ENCODE results near the gene CFAP52. TPM values are rescaled to one million over a fixed set of nuclear protein-coding genes. Genes with fewer than 3 reads are reported as not detected.
A peak's percentile ranks its signal among the peaks of the same experiment; 100 is the strongest.

Gene CFAP52
- total RNA-seq, 1 experiment from 2014 or later = not detected

GRCh38 chr17:9676084-9676483 is 99.6 kb downstream of the CFAP52 start:
- intact Hi-C loops (cut with micrococcal nuclease) = loop anchor here (1.0 kb wide), 2 partner anchors 32 to 99 kb away; no protein-coding TSS in a partner anchor
- ATAC-seq (peak; percentile 46), DNase-seq (ENCODE audit: low read depth, low spot score) (no peak)
- Histone ChIP-seq H3K9ac (ENCODE audit: low read length) (no peak overlapping the region), H4K20me1 (ENCODE audit: insufficient read depth) (no peaks in the 10 kb centered on the region), H3K36me3 (ENCODE audit: control insufficient read depth in 1 of 2, insufficient read depth in 2 of 2, low read length in 2 of 2) (peaks cover 0 to 8% of the 10 kb centered on the region in 2 experiments; a peak in 1 of 4 replicates), H2AFZ (ENCODE audit: low read depth, low read length, poor library complexity, severe bottlenecking) (no peak overlapping the region), H3K4me2 (ENCODE audit: low read length) (peak overlapping the region; percentile 55), H3K4me3 (replicated peaks in 1 of 2; ENCODE audit: low read depth in 1 of 2, low read length in 2 of 2) (no peak overlapping the region), H3K9me2 (ENCODE audit: insufficient read depth) (no peaks in the 10 kb centered on the region), H3K79me2 (ENCODE audit: insufficient read depth, low read length) (no peaks in the 10 kb centered on the region), H3K4me1 (ENCODE audit: control insufficient read depth in 1 of 2, insufficient read depth in 2 of 2, low read length in 2 of 2) (peaks cover 13 to 23% of the 10 kb centered on the region in 2 experiments), H3K27ac (ENCODE audit: low read depth, low read length) (0 out of 2 replicates have a peak overlapping the region, but pooled peaks have one; percentile 47), H3K9me3 (ENCODE audit: control insufficient read depth in 1 of 2, insufficient read depth in 1 of 2, low read depth in 1 of 2, low read length in 2 of 2) (peaks cover 3 to 15% of the 10 kb centered on the region in 2 experiments; a peak in 2 of 4 replicates), H3K27me3 (ENCODE audit: insufficient read depth, low read length) (no peaks in the 10 kb centered on the region)
- BruUV-seq (replicated peaks) = no TSS peak
- TF ChIP-seq RAD21 (IDR thresholded peaks at IDR 0.05; ENCODE audit: low read depth) (peak; percentile 22; the same call in 1 of the 2 replicates), TCF7L2 (IDR thresholded peaks at IDR 0.05; ENCODE audit: borderline replicate concordance, extremely low read depth, insufficient read depth, insufficient read length) (no peak), CBX3 (IDR thresholded peaks at IDR 0.05; ENCODE audit: low read depth) (no peak), MAX (IDR thresholded peaks at IDR 0.05) (0 out of 2 replicates have a peak, but pooled peaks have one; percentile 2), CTCF (IDR thresholded peaks at IDR 0.05 in 2 of 3, conservative IDR thresholded peaks at IDR 0.05 in 1 of 3; ENCODE audit: borderline replicate concordance in 1 of 3, insufficient read depth in 1 of 3, low read depth in 2 of 3, low read length in 2 of 3) (peak in 2 of 3 experiments; percentile 37 to 41; a peak in 2 of 6 replicates)
- CTCF ChIA-PET = interaction anchor here (0.9 to 2.5 kb wide), 3 partner anchors 11 to 99 kb away, joined by 3 to 7 read pairs (median 3); no protein-coding TSS in a partner anchor
- POLR2A ChIA-PET = no interaction called here
- RAD21 ChIA-PET (ENCODE audit: low non-redundant PET in 1 of 2, low total read pairs in 2 of 2, uncharacterized antibody in 2 of 2, unreplicated experiment in 2 of 2) = interaction anchor here in 1 of 2 experiments (0.6 to 1.7 kb wide), 2 partner anchors 99 to 1464 kb away, joined by 3 to 4 read pairs; no protein-coding TSS in a partner anchor
